ENCODE measurements around the gene TACC2. TPM values are rescaled to one million over a fixed set of nuclear protein-coding genes. Genes with fewer than 3 reads are reported as not detected.

The TACC2 gene
- total and polyA plus RNA-seq, 2 experiments from 2014 or later = 30.8 to 35.9 TPM

DNA sequence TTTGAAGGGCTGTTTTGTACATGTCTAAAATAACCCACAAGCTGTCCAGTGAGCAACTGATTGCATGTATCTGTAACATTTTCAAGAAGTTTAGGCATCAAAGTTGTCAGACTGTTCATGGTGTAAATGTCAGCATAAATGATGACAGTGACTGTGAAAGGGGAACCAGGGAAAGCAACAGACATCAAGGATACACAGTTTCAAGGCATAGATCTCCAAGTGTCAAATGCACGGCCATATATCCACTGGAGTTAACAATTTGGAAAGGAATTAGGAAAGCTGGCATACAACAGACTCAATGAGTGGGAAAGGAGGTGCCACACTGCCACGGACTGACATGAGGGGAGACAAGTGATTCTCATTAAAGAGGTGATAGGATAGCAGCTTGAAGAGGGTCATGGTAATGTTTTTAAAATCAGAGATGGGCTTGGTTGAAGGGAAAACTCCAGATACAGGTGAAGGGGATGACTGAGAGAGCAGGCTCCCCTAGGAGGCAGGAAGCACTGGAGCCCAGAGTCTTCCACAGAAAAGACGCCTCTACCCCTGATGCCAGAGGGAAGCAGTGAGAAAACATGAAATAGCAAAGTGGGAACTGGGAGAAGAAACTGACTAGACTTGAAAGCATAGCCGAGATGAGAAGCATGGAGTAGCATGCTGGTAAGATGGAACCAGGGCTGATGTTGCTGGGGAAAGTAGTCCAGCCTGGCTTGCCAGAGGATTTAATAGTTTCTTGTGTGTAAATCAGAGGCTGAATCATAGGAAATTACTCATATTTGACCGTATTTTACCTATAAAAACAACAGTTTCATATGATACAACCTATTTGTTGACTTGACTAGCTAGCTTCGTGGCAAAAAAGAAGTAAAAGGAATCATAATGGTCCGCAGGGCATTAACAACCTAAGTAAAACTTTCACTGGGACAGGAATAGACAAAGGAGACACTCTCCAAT is 32.6 kb upstream of the TACC2 start (continued):
- TF ChIP-seq, protein P1, sequence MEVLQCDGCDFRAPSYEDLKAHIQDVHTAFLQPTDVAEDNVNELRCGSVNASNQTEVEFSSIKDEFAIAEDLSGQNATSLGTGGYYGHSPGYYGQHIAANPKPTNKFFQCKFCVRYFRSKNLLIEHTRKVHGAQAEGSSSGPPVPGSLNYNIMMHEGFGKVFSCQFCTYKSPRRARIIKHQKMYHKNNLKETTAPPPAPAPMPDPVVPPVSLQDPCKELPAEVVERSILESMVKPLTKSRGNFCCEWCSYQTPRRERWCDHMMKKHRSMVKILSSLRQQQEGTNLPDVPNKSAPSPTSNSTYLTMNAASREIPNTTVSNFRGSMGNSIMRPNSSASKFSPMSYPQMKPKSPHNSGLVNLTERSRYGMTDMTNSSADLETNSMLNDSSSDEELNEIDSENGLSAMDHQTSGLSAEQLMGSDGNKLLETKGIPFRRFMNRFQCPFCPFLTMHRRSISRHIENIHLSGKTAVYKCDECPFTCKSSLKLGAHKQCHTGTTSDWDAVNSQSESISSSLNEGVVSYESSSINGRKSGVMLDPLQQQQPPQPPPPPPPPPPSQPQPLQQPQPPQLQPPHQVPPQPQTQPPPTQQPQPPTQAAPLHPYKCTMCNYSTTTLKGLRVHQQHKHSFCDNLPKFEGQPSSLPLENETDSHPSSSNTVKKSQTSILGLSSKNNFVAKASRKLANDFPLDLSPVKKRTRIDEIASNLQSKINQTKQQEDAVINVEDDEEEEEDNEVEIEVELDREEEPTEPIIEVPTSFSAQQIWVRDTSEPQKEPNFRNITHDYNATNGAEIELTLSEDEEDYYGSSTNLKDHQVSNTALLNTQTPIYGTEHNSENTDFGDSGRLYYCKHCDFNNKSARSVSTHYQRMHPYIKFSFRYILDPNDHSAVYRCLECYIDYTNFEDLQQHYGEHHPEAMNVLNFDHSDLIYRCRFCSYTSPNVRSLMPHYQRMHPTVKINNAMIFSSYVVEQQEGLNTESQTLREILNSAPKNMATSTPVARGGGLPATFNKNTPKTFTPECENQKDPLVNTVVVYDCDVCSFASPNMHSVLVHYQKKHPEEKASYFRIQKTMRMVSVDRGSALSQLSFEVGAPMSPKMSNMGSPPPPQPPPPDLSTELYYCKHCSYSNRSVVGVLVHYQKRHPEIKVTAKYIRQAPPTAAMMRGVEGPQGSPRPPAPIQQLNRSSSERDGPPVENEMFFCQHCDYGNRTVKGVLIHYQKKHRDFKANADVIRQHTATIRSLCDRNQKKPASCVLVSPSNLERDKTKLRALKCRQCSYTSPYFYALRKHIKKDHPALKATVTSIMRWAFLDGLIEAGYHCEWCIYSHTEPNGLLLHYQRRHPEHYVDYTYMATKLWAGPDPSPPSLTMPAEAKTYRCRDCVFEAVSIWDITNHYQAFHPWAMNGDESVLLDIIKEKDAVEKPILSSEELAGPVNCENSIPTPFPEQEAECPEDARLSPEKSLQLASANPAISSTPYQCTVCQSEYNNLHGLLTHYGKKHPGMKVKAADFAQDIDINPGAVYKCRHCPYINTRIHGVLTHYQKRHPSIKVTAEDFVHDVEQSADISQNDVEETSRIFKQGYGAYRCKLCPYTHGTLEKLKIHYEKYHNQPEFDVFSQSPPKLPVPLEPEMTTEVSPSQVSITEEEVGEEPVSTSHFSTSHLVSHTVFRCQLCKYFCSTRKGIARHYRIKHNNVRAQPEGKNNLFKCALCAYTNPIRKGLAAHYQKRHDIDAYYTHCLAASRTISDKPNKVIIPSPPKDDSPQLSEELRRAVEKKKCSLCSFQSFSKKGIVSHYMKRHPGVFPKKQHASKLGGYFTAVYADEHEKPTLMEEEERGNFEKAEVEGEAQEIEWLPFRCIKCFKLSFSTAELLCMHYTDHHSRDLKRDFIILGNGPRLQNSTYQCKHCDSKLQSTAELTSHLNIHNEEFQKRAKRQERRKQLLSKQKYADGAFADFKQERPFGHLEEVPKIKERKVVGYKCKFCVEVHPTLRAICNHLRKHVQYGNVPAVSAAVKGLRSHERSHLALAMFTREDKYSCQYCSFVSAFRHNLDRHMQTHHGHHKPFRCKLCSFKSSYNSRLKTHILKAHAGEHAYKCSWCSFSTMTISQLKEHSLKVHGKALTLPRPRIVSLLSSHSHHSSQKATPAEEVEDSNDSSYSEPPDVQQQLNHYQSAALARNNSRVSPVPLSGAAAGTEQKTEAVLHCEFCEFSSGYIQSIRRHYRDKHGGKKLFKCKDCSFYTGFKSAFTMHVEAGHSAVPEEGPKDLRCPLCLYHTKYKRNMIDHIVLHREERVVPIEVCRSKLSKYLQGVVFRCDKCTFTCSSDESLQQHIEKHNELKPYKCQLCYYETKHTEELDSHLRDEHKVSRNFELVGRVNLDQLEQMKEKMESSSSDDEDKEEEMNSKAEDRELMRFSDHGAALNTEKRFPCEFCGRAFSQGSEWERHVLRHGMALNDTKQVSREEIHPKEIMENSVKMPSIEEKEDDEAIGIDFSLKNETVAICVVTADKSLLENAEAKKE (CRISPR knock-in tag; IDR thresholded peaks at IDR 0.05) = no peak
- TF ChIP-seq, protein P2, sequence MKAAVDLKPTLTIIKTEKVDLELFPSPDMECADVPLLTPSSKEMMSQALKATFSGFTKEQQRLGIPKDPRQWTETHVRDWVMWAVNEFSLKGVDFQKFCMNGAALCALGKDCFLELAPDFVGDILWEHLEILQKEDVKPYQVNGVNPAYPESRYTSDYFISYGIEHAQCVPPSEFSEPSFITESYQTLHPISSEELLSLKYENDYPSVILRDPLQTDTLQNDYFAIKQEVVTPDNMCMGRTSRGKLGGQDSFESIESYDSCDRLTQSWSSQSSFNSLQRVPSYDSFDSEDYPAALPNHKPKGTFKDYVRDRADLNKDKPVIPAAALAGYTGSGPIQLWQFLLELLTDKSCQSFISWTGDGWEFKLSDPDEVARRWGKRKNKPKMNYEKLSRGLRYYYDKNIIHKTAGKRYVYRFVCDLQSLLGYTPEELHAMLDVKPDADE (IDR thresholded peaks at IDR 0.05) = no peak
- no peak for TF ChIP-seq JUNB (IDR thresholded peaks at IDR 0.05; ENCODE audit: unreplicated experiment)

DNA sequence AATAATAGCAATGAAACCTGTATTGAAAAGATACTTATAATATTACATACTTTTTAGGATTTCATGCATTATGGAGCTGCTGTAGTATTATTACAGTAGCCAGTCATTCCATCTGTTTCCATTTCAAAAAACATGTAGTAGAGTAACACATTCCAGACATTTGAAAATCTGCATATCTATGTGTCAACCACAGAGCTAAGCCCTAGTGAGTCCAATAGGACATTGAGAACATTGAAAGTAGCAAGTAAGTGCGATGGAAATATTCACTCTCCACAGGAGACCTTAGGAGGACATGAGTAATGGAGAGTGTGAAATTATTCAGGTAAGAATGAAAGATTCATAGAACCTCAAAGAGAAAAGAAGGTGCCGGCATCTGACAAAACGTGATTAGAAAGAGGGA is 29.3 kb upstream of the TACC2 start:
- Histone ChIP-seq H3K9me2 (ENCODE audit: insufficient read depth) (no peaks in the 10 kb centered on the region), H2AFZ (no peak overlapping the region), H4K20me1 (replicated peaks; ENCODE audit: insufficient read depth) (no peaks in the 10 kb centered on the region), H3K4me1 (ENCODE audit: insufficient read depth) (peaks cover 14% of the 10 kb centered on the region), H3K4me3 (no peak overlapping the region), H3K27me3 (ENCODE audit: insufficient read depth) (no peaks in the 10 kb centered on the region), H3K27ac (ENCODE audit: low read depth) (no peak overlapping the region), H3K79me2 (replicated peaks; ENCODE audit: insufficient read depth) (no peaks in the 10 kb centered on the region), H3K4me2 (no peak overlapping the region), H3K36me3 (ENCODE audit: insufficient read depth) (0 out of 2 replicates have a peak, but pooled peaks cover 8% of the 10 kb centered on the region), H3F3A (replicated peaks; ENCODE audit: low read depth) (no peaks in the 10 kb centered on the region)
- H3K9me3 Mint-ChIP-seq = no peaks in the 10 kb centered on the region
- H3K36me3 Mint-ChIP-seq (ENCODE audit: low read depth) = peaks cover 69% of the 10 kb centered on the region
- peak overlapping the region; percentile 8; the same call in 1 of the 3 replicates for H3K4me3 Mint-ChIP-seq
- H3K4me1 Mint-ChIP-seq = peaks cover 18% of the 10 kb centered on the region; the same call in 2 of the 3 replicates
- peaks cover 2% of the 10 kb centered on the region for H3K27me3 Mint-ChIP-seq (ENCODE audit: insufficient read depth, low read depth, poor library complexity)
- ATAC-seq (no peak; the same call in 1 of the 3 replicates), DNase-seq (ENCODE audit: low spot score) (no peak)
- H3K27ac Mint-ChIP-seq = peak overlapping the region; percentile 64
- TF ChIP-seq ZNF114 (CRISPR knock-in tag; IDR thresholded peaks at IDR 0.05) (no peak), EZH2phosphoT487 (IDR thresholded peaks at IDR 0.05; ENCODE audit: unreplicated experiment) (no peak), CREB1 (CRISPR knock-in tag; IDR thresholded peaks at IDR 0.05; ENCODE audit: low read depth) (no peak), EZH2 (IDR thresholded peaks at IDR 0.05; ENCODE audit: low read depth, unreplicated experiment) (no peak), NANOG (IDR thresholded peaks at IDR 0.05; ENCODE audit: borderline replicate concordance) (no peak)
- TF ChIP-seq, protein P3, sequence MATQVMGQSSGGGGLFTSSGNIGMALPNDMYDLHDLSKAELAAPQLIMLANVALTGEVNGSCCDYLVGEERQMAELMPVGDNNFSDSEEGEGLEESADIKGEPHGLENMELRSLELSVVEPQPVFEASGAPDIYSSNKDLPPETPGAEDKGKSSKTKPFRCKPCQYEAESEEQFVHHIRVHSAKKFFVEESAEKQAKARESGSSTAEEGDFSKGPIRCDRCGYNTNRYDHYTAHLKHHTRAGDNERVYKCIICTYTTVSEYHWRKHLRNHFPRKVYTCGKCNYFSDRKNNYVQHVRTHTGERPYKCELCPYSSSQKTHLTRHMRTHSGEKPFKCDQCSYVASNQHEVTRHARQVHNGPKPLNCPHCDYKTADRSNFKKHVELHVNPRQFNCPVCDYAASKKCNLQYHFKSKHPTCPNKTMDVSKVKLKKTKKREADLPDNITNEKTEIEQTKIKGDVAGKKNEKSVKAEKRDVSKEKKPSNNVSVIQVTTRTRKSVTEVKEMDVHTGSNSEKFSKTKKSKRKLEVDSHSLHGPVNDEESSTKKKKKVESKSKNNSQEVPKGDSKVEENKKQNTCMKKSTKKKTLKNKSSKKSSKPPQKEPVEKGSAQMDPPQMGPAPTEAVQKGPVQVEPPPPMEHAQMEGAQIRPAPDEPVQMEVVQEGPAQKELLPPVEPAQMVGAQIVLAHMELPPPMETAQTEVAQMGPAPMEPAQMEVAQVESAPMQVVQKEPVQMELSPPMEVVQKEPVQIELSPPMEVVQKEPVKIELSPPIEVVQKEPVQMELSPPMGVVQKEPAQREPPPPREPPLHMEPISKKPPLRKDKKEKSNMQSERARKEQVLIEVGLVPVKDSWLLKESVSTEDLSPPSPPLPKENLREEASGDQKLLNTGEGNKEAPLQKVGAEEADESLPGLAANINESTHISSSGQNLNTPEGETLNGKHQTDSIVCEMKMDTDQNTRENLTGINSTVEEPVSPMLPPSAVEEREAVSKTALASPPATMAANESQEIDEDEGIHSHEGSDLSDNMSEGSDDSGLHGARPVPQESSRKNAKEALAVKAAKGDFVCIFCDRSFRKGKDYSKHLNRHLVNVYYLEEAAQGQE (IDR thresholded peaks at IDR 0.05; ENCODE audit: unreplicated experiment) = no peak
- TF ChIP-seq, protein P2 (IDR thresholded peaks at IDR 0.05) = no peak
